Measurements from ENCODE around the gene RNF128. TPM values are rescaled to one million over a fixed set of nuclear protein-coding genes. Genes with fewer than 3 reads are reported as not detected.
A peak's percentile ranks its signal among the peaks of the same experiment; 100 is the strongest.
"Not testable (repeated sequence)": the region's sequence is repeated elsewhere in the genome, so short reads cannot be mapped to it uniquely, and the experiment has no call there.

Gene RNF128
- total RNA-seq, 1 experiment from 2014 or later: not detected

GRCh38 chrX:106740193-106740780 lies 13.8 kb downstream of the RNF128 start:
- in situ Hi-C loops (cut with HindIII; ENCODE audit: low sequenced_read_pairs): no loop called here
- no peak for DNase-seq (ENCODE audit: low spot score)

- no peak for DNase-seq (ENCODE audit: low spot score)
- in situ Hi-C loops (cut with HindIII; ENCODE audit: low sequenced_read_pairs): no loop called here
Measured at GRCh38 chrX:106742193-106742592, 15.7 kb downstream of the RNF128 start.

- DNase-seq (ENCODE audit: low spot score): no peak
Measured at GRCh38 chrX:106742805-106743204, 16.3 kb downstream of the RNF128 start.

GRCh38 chrX:106748377-106748776 lies 21.9 kb downstream of the RNF128 start:
- no peak for DNase-seq (ENCODE audit: low spot score)
- in situ Hi-C loops (cut with HindIII; ENCODE audit: low sequenced_read_pairs): no loop called here

More at GRCh38 chrX:106742805-106743204, 16.3 kb downstream of the RNF128 start:
- in situ Hi-C loops (cut with HindIII; ENCODE audit: low sequenced_read_pairs): no loop called here

GRCh38 chrX:106751407-106751806 lies 24.9 kb downstream of the RNF128 start:
- DNase-seq (ENCODE audit: low spot score): no peak
- in situ Hi-C loops (cut with HindIII; ENCODE audit: low sequenced_read_pairs): no loop called here

- in situ Hi-C loops (cut with HindIII; ENCODE audit: low sequenced_read_pairs): no loop called here
- DNase-seq (ENCODE audit: low spot score): no peak
Measured at GRCh38 chrX:106752101-106752678, 25.7 kb downstream of the RNF128 start.

- in situ Hi-C loops (cut with HindIII; ENCODE audit: low sequenced_read_pairs): not testable (repeated sequence)
Measured at GRCh38 chrX:106769288-106769687, 42.8 kb downstream of the RNF128 start.

GRCh38 chrX:106774981-106775380 lies 48.5 kb downstream of the RNF128 start:
- in situ Hi-C loops (cut with HindIII; ENCODE audit: low sequenced_read_pairs): no loop called here

More at GRCh38 chrX:106769288-106769687, 42.8 kb downstream of the RNF128 start:
- DNase-seq (ENCODE audit: low spot score): not testable (repeated sequence)

GRCh38 chrX:106780264-106780663 lies 53.8 kb downstream of the RNF128 start:
- DNase-seq (ENCODE audit: low spot score): no peak
- in situ Hi-C loops (cut with HindIII; ENCODE audit: low sequenced_read_pairs): no loop called here

More at GRCh38 chrX:106774981-106775380, 48.5 kb downstream of the RNF128 start:
- no peak for DNase-seq (ENCODE audit: low spot score)

- DNase-seq (ENCODE audit: low spot score): no peak
- in situ Hi-C loops (cut with HindIII; ENCODE audit: low sequenced_read_pairs): no loop called here
Measured at GRCh38 chrX:106780664-106781377, 54.3 kb downstream of the RNF128 start.

GRCh38 chrX:106783716-106784115 lies 57.2 kb downstream of the RNF128 start:
- DNase-seq (ENCODE audit: low spot score): no peak
- in situ Hi-C loops (cut with HindIII; ENCODE audit: low sequenced_read_pairs): no loop called here

GRCh38 chrX:106791495-106791894 lies 65.0 kb downstream of the RNF128 start:
- no peak for DNase-seq (ENCODE audit: low spot score)
- in situ Hi-C loops (cut with HindIII; ENCODE audit: low sequenced_read_pairs): no loop called here

GRCh38 chrX:106802063-106802387 lies 75.5 kb downstream of the RNF128 start:
- no peak for DNase-seq (ENCODE audit: low spot score)
- in situ Hi-C loops (cut with HindIII; ENCODE audit: low sequenced_read_pairs): no loop called here

- in situ Hi-C loops (cut with HindIII; ENCODE audit: low sequenced_read_pairs): no loop called here
- peak; percentile 10 for DNase-seq (ENCODE audit: low spot score)
Measured at GRCh38 chrX:106802388-106803275, 76.1 kb downstream of the RNF128 start, which contains the start of gene TBC1D8B. Gene TBC1D8B (plus strand): TSS chrX:106802673. CDS start chrX:106802854, 181 bp downstream.

- in situ Hi-C loops (cut with HindIII; ENCODE audit: low sequenced_read_pairs): no loop called here
Measured at GRCh38 chrX:106811131-106811910, 84.8 kb downstream of the RNF128 start.

GRCh38 chrX:106812930-106813329 lies 86.4 kb downstream of the RNF128 start:
- in situ Hi-C loops (cut with HindIII; ENCODE audit: low sequenced_read_pairs); DNase-seq (ENCODE audit: low spot score): not testable (repeated sequence)

More at GRCh38 chrX:106811131-106811910, 84.8 kb downstream of the RNF128 start:
- no peak for DNase-seq (ENCODE audit: low spot score)

GRCh38 chrX:106814093-106814492 lies 87.6 kb downstream of the RNF128 start:
- DNase-seq (ENCODE audit: low spot score); in situ Hi-C loops (cut with HindIII; ENCODE audit: low sequenced_read_pairs): not testable (repeated sequence)

All from G401 (cell line).